PC-3 (cell line): Measurements from ENCODE around the gene GOSR1. TPM values are rescaled to one million over a fixed set of nuclear protein-coding genes. Genes with fewer than 3 reads are reported as not detected.
"Not testable (repeated sequence)": the region's sequence is repeated elsewhere in the genome, so short reads cannot be mapped to it uniquely, and the experiment has no call there.

Experiments used
- ATAC-seq: fragments of 200-7000 bp; cut with Tn5 transposase; 2 replicates; pipeline ENCODE4 v1.9.1; 2020; ENCODE audit warnings: mild to moderate bottlenecking, moderate library complexity
- BruUV-seq: library from RNA; stranded (reverse); fragments of 400-500 nt; replicated peaks from 2 replicates; lab custom pipeline; 2021; lab: Mats Ljungman, UMichigan
- CTCF ChIA-PET: fragments of 300-600 bp; sonication (Branson Sonifier 250); formaldehyde crosslinking; loops from one replicate; lab custom pipeline; 2022; ENCODE audit warnings: antibody characterized with exemption; lab: Charles Lee
- POLR2A ChIA-PET: fragments of 300-600 bp; sonication (Branson Sonifier 250); formaldehyde crosslinking; loops from one replicate; lab custom pipeline; 2022; ENCODE audit warnings: antibody characterized with exemption; ENCODE audit not compliant: unreplicated experiment; lab: Charles Lee
- DNase-seq: peaks from one replicate; pipeline ENCODE4 v3.0.0-alpha.2; 2015
- H2AFZ ChIP-seq: fragments of 300-600 bp; sonication (generic); 2 replicates; pipeline ENCODE4 v1.6.0; 2016; ENCODE audit warnings: antibody characterized with exemption, low read length
- H3F3A ChIP-seq: fragments of 300-600 bp; sonication (generic); one replicate; pipeline ENCODE4 v1.6.0; 2017; ENCODE audit warnings: antibody characterized with exemption, low read length, control low read depth, mild to moderate bottlenecking; ENCODE audit not compliant: unreplicated experiment
- H3K27ac ChIP-seq: fragments of 300-600 bp; sonication (generic); 2 replicates; pipeline ENCODE4 v1.5.1; 2016; ENCODE audit warnings: mild to moderate bottlenecking, low read length
- H3K27me3 ChIP-seq: fragments of 300-600 bp; sonication (generic); 2 replicates; pipeline ENCODE4 v1.6.1; 2016; ENCODE audit warnings: low read length, mixed read lengths
- H3K36me3 ChIP-seq: fragments of 300-600 bp; sonication (generic); 2 replicates; pipeline ENCODE4 v1.6.1; 2016; ENCODE audit warnings: low read depth, mixed run types, low read length, mixed read lengths
- H3K4me1 ChIP-seq: fragments of 300-600 bp; sonication (generic); 2 replicates; pipeline ENCODE4 v1.5.1; 2016; ENCODE audit warnings: low read length; ENCODE audit not compliant: insufficient read depth
- H3K4me2 ChIP-seq: fragments of 300-600 bp; sonication (generic); 2 replicates; pipeline ENCODE4 v1.6.0; 2016; ENCODE audit warnings: low read length
- H3K4me3 ChIP-seq: fragments of 300-600 bp; sonication (generic); 2 replicates; pipeline ENCODE4 v1.5.1; 2016; ENCODE audit warnings: mild to moderate bottlenecking, low read length, mixed read lengths
- H3K79me2 ChIP-seq: fragments of 300-600 bp; sonication (generic); 2 replicates; pipeline ENCODE4 v1.6.1; 2017; ENCODE audit warnings: low read length, mixed read lengths
- H3K9ac ChIP-seq: fragments of 300-600 bp; sonication (generic); 2 replicates; pipeline ENCODE4 v1.6.0; 2016; ENCODE audit warnings: mild to moderate bottlenecking, low read length
- H3K9me2 ChIP-seq: fragments of 300-600 bp; sonication (generic); replicated peaks from 2 replicates; pipeline ENCODE4 v1.6.1; 2016; ENCODE audit warnings: mixed run types, low read length, mixed read lengths
- H3K9me3 ChIP-seq: fragments of 300-600 bp; sonication (generic); 2 replicates; pipeline ENCODE4 v1.6.1; 2016; ENCODE audit warnings: low read length, mixed read lengths
- H4K20me1 ChIP-seq: fragments of 300-600 bp; sonication (generic); 2 replicates; pipeline ENCODE4 v1.6.1; 2016; ENCODE audit warnings: low read length, mixed read lengths
- CTCF ChIP-seq: fragments of 300-600 bp; sonication (generic); conservative IDR thresholded peaks from 2 replicates; pipeline ENCODE4 v1.5.1; 2017; ENCODE audit warnings: antibody characterized with exemption, low read depth, mild to moderate bottlenecking, low read length
- EZH2 ChIP-seq: fragments of 300-600 bp; sonication (generic); IDR thresholded peaks from one replicate; pipeline ENCODE4 v1.6.1; 2017; ENCODE audit warnings: antibody characterized with exemption, mild to moderate bottlenecking, low read length; ENCODE audit not compliant: unreplicated experiment
- EZH2phosphoT487 ChIP-seq: fragments of 300-600 bp; sonication (generic); IDR thresholded peaks from 2 replicates; pipeline ENCODE4 v1.6.1; 2018; ENCODE audit warnings: mild to moderate bottlenecking, antibody characterized with exemption, low read length, borderline replicate concordance
- intact Hi-C: fragments of 100-400 bp; cut with micrococcal nuclease; formaldehyde crosslinking; loops from 2 replicates; pipeline ENCODE4 v1.9.0; 2023
- total RNA-seq: library from RNA; depleted of rRNA; stranded (reverse); fragments of >200 nt; gene quantifications from 2 replicates; pipeline ENCODE4 v1.2.3, GENCODE V29; 2014; rRNA removed

The GOSR1 gene
- total RNA-seq, 1 experiment from 2014 or later: 22.2 TPM

GRCh38 chr17:30575648-30576325 is 98.6 kb downstream of the GOSR1 start:
- H3K79me2 ChIP-seq, H3K9ac ChIP-seq, H2AFZ ChIP-seq, H3K4me1 ChIP-seq, H3F3A ChIP-seq, BruUV-seq, H3K9me2 ChIP-seq, POLR2A ChIA-PET, DNase-seq, H4K20me1 ChIP-seq, intact Hi-C loops, H3K4me3 ChIP-seq, H3K27me3 ChIP-seq, H3K4me2 ChIP-seq, H3K9me3 ChIP-seq, ATAC-seq, CTCF ChIA-PET, H3K36me3 ChIP-seq, H3K27ac ChIP-seq: not testable (repeated sequence)

- TF ChIP-seq EZH2 (no peak), EZH2phosphoT487 (no peak), CTCF (no peak)
- ChIA-PET CTCF (no interaction called here), POLR2A (no interaction called here)
- no peak overlapping the region for H3K4me2 ChIP-seq
- H3K4me3 ChIP-seq: no peak overlapping the region
- H3K27me3 ChIP-seq: no peaks in the 10 kb centered on the region
- no peaks in the 10 kb centered on the region for H4K20me1 ChIP-seq
- no peaks in the 10 kb centered on the region for H3K79me2 ChIP-seq
- H2AFZ ChIP-seq: no peak overlapping the region
- no peaks in the 10 kb centered on the region for H3K4me1 ChIP-seq
- DNase-seq: no peak
- no peak for ATAC-seq
- H3K27ac ChIP-seq: no peak overlapping the region
- no peaks in the 10 kb centered on the region for H3F3A ChIP-seq
- no peaks in the 10 kb centered on the region for H3K9me3 ChIP-seq
- no TSS peak for BruUV-seq
- intact Hi-C loops: no loop called here
- H3K9me2 ChIP-seq: no peaks in the 10 kb centered on the region
- H3K36me3 ChIP-seq: no peaks in the 10 kb centered on the region
- H3K9ac ChIP-seq: no peak overlapping the region
These were observed 99.2 kb downstream of the GOSR1 start for GRCh38 chr17:30576326-30576861.

Other genes starting within 250 kb of the GOSR1 start
- gene SLC6A4, start 241.7 kb upstream of the GOSR1 start, total RNA-seq: not detected in 2 replicates
- 15.9 and 19.1 TPM in 2 replicates for gene BLMH, start 185.5 kb upstream of the GOSR1 start, total RNA-seq
- gene TMIGD1, start 143.4 kb upstream of the GOSR1 start, total RNA-seq: not detected in 2 replicates
- 23.0 and 30.9 TPM in 2 replicates for gene CPD, start 98.5 kb upstream of the GOSR1 start, total RNA-seq